ENCODE data around the gene SNX3. TPM values are rescaled to one million over a fixed set of nuclear protein-coding genes. Genes with fewer than 3 reads are reported as not detected.
A peak's percentile ranks its signal among the peaks of the same experiment; 100 is the strongest.

The SNX3 gene
- total RNA-seq, 4 donors from 2014 or later, result 81.2 to 136 (median 121) TPM

DNA sequence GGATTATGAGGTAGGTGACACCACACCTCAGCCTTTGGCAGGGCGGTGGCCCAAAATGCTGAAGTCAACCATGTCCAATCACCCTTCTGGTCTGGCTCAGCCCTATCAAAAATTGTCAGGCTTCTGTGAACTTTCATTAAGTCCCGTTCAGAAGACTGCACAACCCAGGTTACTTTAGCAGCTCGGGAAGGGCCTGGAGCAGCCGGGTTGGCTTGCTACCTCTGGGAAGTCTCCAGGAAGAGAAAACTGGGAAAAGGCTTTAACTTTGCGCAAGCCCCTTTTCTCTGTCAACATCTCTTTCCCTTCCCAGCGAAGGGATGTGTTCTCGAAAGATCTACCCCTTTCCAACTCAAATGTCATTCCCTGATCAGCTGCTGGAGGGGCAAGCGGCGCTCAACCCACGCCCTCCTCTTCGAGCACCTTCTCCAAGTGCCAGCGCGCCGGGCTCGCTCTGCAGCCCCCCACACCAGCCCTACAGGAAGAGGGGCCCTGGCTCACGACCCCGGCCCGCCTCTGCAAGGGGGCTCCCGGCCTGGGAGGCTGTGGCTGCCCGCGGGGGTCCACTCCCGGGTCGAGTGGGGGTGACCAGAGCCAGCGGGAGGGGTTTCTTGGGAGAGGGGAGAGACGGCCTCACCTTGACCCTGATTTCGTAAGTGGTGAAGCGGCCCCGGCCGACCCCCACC is 573 bp downstream of the SNX3 start:
- TF ChIP-seq POLR2AphosphoS5 (IDR thresholded peaks at IDR 0.05) (no peak), EP300 (IDR thresholded peaks at IDR 0.05; ENCODE audit: low read depth) (no peak), CTCF (IDR thresholded peaks at IDR 0.05) (no peak), POLR2A (IDR thresholded peaks at IDR 0.05) (no peak)
- no peaks in the 10 kb centered on the region for H3K27me3 ChIP-seq
- peak overlapping the region; percentile 91 to 96 (median 94) for H3K27ac ChIP-seq
- peak overlapping the region; percentile 60 to 99 (median 77) for H3K4me3 ChIP-seq
- peak; percentile 46 for DNase-seq
- H3K36me3 ChIP-seq, result no peaks in the 10 kb centered on the region
- H3K4me1 ChIP-seq, result peaks cover 0 to 45% (median 17%) of the 10 kb centered on the region in 4 donors
- H3K9me3 ChIP-seq, result no peaks in the 10 kb centered on the region
- in situ Hi-C loops (cut with MboI; ENCODE audit: low pct_ligation_motif_present in 1 of 4, low pct_unique_long_range_greater_than_20kb in 1 of 4, low sequenced_read_pairs in 3 of 4) (no loop called here), intact Hi-C loops (cut with DNase I; ENCODE audit: low total_unique reads) (loop anchor here (5.0 kb wide), 1 partner anchor 37 kb away; the partner anchor contains the start of gene AFG1L)
- WGBS, 2 donors (ENCODE audit: low coverage in 1 of 2), result 0 to 1% methylated on average over 3 to 22 of the region's 29 CpGs

GRCh38 chr6:108254433-108255410 is 6.1 kb downstream of the SNX3 start:
- H3K4me1 ChIP-seq, result peaks cover 0 to 66% (median 26%) of the 10 kb centered on the region in 4 donors
- in situ Hi-C loops (cut with MboI; ENCODE audit: low pct_ligation_motif_present in 1 of 4, low pct_unique_long_range_greater_than_20kb in 1 of 4, low sequenced_read_pairs in 3 of 4), result no loop called here
- WGBS, 2 donors (ENCODE audit: low coverage in 1 of 2), result 100% methylated on average over 4 of the region's 4 CpGs; no CpG with 5 or more reads in 1 of the 2 donors
- TF ChIP-seq POLR2AphosphoS5 (IDR thresholded peaks at IDR 0.05) (no peak), CTCF (IDR thresholded peaks at IDR 0.05) (no peak), POLR2A (IDR thresholded peaks at IDR 0.05) (no peak), EP300 (IDR thresholded peaks at IDR 0.05; ENCODE audit: low read depth) (no peak)
- H3K27ac ChIP-seq, result no peak overlapping the region
- no peaks in the 10 kb centered on the region for H3K9me3 ChIP-seq
- intact Hi-C loops (cut with DNase I; ENCODE audit: low total_unique reads), result no loop called here
- no peaks in the 10 kb centered on the region for H3K36me3 ChIP-seq
- H3K27me3 ChIP-seq, result no peaks in the 10 kb centered on the region
- no peak for DNase-seq
- no peak overlapping the region for H3K4me3 ChIP-seq

DNA sequence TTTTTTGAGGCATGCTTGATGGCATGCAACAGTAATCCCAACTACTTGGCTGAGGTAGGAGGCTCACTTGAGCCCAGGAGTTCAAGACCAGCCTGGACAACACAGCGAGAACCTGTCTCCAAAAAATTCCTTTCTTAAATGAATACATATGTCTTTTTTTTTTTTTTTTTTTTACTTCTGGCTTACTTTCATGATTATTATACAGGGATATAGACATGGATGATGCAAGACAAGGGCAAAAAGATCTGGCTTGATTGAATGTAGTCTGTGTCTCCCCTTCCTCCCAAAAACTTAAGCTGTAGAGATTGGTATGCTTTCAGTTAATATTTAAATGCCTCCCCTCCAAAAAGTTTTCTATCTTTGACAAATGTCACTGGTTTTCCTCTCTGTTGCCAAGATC is 7.6 kb downstream of the SNX3 start:
- Histone ChIP-seq H3K36me3 (no peaks in the 10 kb centered on the region), H3K4me3 (no peak overlapping the region), H3K9me3 (no peaks in the 10 kb centered on the region), H3K27ac (no peak overlapping the region), H3K27me3 (no peaks in the 10 kb centered on the region), H3K4me1 (peaks cover 0 to 51% (median 14%) of the 10 kb centered on the region in 4 donors)
- 93 to 100% methylated on average over 1 of the region's 1 CpG for WGBS, 2 donors (ENCODE audit: low coverage in 1 of 2)
- DNase-seq, result no peak
- intact Hi-C loops (cut with DNase I; ENCODE audit: low total_unique reads) (no loop called here), in situ Hi-C loops (cut with MboI; ENCODE audit: low pct_ligation_motif_present in 1 of 4, low pct_unique_long_range_greater_than_20kb in 1 of 4, low sequenced_read_pairs in 3 of 4) (no loop called here)
- TF ChIP-seq POLR2AphosphoS5 (IDR thresholded peaks at IDR 0.05) (no peak), CTCF (IDR thresholded peaks at IDR 0.05) (no peak), EP300 (IDR thresholded peaks at IDR 0.05; ENCODE audit: low read depth) (no peak), POLR2A (IDR thresholded peaks at IDR 0.05) (no peak)

DNA sequence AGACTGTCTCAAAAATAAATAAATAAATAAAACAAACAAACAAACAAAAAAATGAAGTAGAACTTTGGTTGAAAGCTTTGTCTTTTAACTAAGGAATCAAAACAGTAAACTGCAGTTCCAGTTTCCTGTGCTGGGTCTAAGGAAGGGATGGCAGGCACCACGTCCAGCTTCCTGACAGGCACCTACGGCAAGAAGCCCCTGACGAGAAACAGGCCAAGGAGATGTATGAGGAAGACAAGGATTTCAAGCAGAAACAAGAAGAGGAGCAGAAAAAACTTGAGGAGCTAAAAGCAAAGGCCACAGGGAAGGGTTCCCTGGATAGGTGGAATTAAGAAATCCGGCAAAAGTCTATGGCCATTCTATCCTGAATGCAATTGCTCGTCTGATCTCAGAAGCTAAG is 8.8 kb downstream of the SNX3 start:
- H3K4me1 ChIP-seq, result peaks cover 0 to 39% (median 12%) of the 10 kb centered on the region in 4 donors
- WGBS, 2 donors (ENCODE audit: low coverage in 1 of 2), result 75 to 92% methylated on average over 5 of the region's 5 CpGs
- intact Hi-C loops (cut with DNase I; ENCODE audit: low total_unique reads) (no loop called here), in situ Hi-C loops (cut with MboI; ENCODE audit: low pct_ligation_motif_present in 1 of 4, low pct_unique_long_range_greater_than_20kb in 1 of 4, low sequenced_read_pairs in 3 of 4) (no loop called here)
- H3K27ac ChIP-seq, result no peak overlapping the region
- no peaks in the 10 kb centered on the region for H3K36me3 ChIP-seq
- H3K27me3 ChIP-seq, result no peaks in the 10 kb centered on the region
- no peak for TF ChIP-seq POLR2AphosphoS5 (IDR thresholded peaks at IDR 0.05)
- no peak for TF ChIP-seq POLR2A (IDR thresholded peaks at IDR 0.05)
- TF ChIP-seq CTCF (IDR thresholded peaks at IDR 0.05), result no peak
- no peak for TF ChIP-seq EP300 (IDR thresholded peaks at IDR 0.05; ENCODE audit: low read depth)
- DNase-seq, result no peak
- no peak overlapping the region for H3K4me3 ChIP-seq
- no peaks in the 10 kb centered on the region for H3K9me3 ChIP-seq

Measured in transverse colon (tissue), 4 donors.